HG03432 (cell line): ENCODE measurements around the gene EVA1A.

Source experiments
- ATAC-seq: cut with Tn5 transposase; IDR thresholded peaks from one replicate; pipeline ENCODE4 v1.9.1; 2021; ENCODE audit warnings: mild to moderate bottlenecking, moderate library complexity; ENCODE audit not compliant: unreplicated experiment

Gene EVA1A

GRCh38 chr2:75560768-75561565, at the start of gene EVA1A:
EVA1A (minus strand) TSS chr2:75560939; CDS start chr2:75518140, 42,799 bp downstream.
- peak; percentile 29 for ATAC-seq

- ATAC-seq: no peak
Measured at GRCh38 chr2:75609937-75610508, 49.3 kb upstream of the EVA1A start.

- ATAC-seq: no peak
Measured at GRCh38 chr2:75609334-75609689, 48.6 kb upstream of the EVA1A start.

GRCh38 chr2:75608684-75609333, 48.1 kb upstream of the EVA1A start:
- ATAC-seq: peak; percentile 81

- ATAC-seq: no peak
Measured at GRCh38 chr2:75607988-75608683, 47.4 kb upstream of the EVA1A start.

GRCh38 chr2:75607400-75607798, 46.7 kb upstream of the EVA1A start:
- no peak for ATAC-seq

GRCh38 chr2:75606761-75607399, 46.1 kb upstream of the EVA1A start:
- no peak for ATAC-seq

GRCh38 chr2:75605770-75606529, 45.2 kb upstream of the EVA1A start:
- no peak for ATAC-seq

- ATAC-seq: no peak
Measured at GRCh38 chr2:75604484-75604883, 43.7 kb upstream of the EVA1A start.

GRCh38 chr2:75603477-75603876, 42.7 kb upstream of the EVA1A start:
- ATAC-seq: no peak

- no peak for ATAC-seq
Measured at GRCh38 chr2:75602724-75603342, 42.1 kb upstream of the EVA1A start.

- no peak for ATAC-seq
Measured at GRCh38 chr2:75600461-75601011, 39.8 kb upstream of the EVA1A start.

GRCh38 chr2:75598589-75599155, 37.9 kb upstream of the EVA1A start:
- no peak for ATAC-seq

- ATAC-seq: no peak
Measured at GRCh38 chr2:75597949-75598348, 37.2 kb upstream of the EVA1A start.

- no peak for ATAC-seq
Measured at GRCh38 chr2:75596784-75597183, 36.0 kb upstream of the EVA1A start.

GRCh38 chr2:75595541-75596395, 35.0 kb upstream of the EVA1A start:
- ATAC-seq: no peak

GRCh38 chr2:75594596-75594995, 33.9 kb upstream of the EVA1A start:
- ATAC-seq: no peak

- no peak for ATAC-seq
Measured at GRCh38 chr2:75592888-75593287, 32.1 kb upstream of the EVA1A start.
